ENCODE measurements around the gene SHLD2.
A peak's percentile ranks its signal among the peaks of the same experiment; 100 is the strongest.
"Not testable (repeated sequence)": the region's sequence is repeated elsewhere in the genome, so short reads cannot be mapped to it uniquely, and the experiment has no call there.

Gene SHLD2

DNA sequence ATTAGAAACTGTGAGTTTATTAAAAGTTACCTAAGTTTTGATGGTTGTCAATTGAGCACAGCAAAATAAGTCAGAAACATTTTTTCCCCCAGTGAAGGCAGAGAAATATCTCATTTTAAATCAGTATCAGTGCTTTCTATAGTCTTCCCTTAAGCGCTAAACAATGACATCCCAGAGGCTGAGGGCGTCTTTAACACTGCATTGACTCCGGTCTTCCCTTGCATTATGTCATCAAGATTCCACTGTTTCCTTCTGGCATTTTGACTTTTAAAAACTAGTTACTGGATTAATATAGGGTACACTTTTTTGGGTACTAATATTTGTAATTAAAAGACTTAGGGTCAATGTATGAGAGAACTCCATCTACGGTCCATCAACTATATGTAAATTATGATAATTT is 4.2 kb upstream of the SHLD2 start:
- peak overlapping the region; percentile 72 for H3K4me3 ChIP-seq (ENCODE audit: low read depth, low read length)
- no peak for DNase-seq (ENCODE audit: low read depth)
- TF ChIP-seq, protein P1, sequence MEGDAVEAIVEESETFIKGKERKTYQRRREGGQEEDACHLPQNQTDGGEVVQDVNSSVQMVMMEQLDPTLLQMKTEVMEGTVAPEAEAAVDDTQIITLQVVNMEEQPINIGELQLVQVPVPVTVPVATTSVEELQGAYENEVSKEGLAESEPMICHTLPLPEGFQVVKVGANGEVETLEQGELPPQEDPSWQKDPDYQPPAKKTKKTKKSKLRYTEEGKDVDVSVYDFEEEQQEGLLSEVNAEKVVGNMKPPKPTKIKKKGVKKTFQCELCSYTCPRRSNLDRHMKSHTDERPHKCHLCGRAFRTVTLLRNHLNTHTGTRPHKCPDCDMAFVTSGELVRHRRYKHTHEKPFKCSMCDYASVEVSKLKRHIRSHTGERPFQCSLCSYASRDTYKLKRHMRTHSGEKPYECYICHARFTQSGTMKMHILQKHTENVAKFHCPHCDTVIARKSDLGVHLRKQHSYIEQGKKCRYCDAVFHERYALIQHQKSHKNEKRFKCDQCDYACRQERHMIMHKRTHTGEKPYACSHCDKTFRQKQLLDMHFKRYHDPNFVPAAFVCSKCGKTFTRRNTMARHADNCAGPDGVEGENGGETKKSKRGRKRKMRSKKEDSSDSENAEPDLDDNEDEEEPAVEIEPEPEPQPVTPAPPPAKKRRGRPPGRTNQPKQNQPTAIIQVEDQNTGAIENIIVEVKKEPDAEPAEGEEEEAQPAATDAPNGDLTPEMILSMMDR (IDR thresholded peaks at IDR 0.05; ENCODE audit: control insufficient read depth, extremely low read depth, insufficient read depth) = no peak

DNA sequence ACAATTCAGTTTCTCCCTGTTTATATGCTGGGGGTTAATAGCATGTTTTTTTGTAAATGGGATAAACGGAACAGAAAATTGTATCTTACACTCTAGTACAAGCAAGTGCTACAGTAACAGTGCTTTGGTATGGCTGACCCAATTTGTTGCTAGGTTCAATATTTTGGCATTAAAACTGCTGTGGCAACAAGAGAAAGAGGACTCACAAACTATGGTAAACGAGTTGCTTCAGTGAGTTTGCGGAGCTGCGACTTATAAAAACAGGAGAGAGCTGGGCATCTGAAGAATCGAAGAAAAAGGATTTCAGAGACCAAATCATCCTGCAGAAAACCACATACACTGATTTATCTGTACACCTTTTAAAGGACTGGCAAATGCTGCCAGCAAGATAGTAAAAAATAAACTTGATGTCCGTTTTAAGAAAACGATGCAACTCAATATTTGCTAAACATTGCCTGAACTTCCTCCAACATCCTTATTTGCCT is 2.6 kb upstream of the SHLD2 start:
- peak overlapping the region; percentile 72 for H3K4me3 ChIP-seq (ENCODE audit: low read depth, low read length)
- DNase-seq (ENCODE audit: low read depth) = peak; percentile 91
- TF ChIP-seq, protein P1 (IDR thresholded peaks at IDR 0.05; ENCODE audit: control insufficient read depth, extremely low read depth, insufficient read depth) = no peak

DNA sequence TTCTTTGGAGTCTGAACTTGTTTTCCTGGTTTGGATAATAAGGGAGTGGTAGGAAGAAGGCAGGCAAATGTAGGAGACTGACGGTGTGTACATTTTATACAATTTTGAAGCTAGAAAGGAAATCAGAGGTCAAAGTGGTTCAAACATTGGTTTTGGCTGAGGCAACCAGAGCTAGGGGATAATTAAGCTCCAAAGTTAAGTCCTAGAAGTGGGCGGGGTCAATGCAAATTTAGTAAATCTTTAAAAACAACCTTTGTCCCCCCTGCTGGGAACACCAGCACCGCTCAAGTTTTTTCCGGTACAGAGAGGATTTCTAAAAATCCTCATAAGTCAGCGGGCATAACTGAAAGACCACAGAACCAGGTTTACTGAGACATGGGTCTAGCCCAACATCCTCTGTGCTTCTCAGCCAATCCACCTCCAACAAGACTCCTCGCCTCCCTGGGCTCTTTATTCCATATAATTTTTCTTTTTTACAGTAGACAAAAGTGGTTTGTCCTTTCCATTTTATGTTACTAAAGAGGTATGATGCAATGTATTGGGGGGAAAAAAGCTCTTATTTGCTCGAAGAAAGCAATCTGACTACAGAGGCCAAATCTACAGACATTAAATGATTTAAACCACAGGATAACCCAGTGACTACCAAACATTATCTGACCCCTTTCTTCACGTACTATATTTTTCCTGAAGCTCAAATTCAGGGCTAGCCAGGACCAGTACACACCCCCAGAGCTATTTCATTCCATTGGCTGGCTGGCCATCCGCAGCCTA is 2.0 kb upstream of the SHLD2 start:
- DNase-seq (ENCODE audit: low read depth) = peak; percentile 52
- TF ChIP-seq, protein P1 (IDR thresholded peaks at IDR 0.05; ENCODE audit: control insufficient read depth, extremely low read depth, insufficient read depth) = no peak
- H3K4me3 ChIP-seq (ENCODE audit: low read depth, low read length) = peak overlapping the region; percentile 72

DNA sequence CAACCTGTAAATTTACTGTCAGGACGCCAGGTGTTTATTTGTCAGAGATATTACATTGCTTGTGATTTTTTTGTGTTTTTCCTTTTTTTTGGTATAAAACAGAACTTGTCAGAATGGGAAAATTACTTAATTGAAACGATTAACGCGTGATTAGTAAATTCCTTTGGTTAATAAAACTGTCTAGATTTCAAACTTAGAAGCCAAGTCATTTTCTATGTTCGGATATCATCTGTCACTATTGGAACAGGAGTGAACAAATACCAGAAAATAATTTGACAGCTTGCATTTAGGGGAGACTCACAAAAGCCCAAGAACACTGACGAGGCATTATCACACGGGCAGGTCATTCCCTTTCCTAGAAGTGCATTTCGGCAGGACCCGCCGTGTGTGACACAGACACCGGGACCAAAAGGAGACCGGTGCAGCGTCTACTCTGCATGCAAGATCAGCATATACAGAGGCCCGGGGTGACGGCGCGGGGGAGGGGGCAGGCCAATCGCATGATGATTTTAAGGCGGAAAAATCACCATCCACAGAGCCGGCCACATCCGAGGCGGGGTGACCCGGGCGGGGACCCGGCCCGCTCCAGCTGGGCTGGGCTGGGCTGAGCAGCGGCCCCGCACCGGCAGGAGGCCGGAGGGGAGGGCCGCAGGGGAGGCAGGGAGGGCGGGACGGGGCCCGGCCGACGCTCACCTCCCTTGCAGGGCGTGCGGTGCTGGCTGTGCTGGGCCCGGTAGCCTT is 1.2 kb upstream of the SHLD2 start:
- DNase-seq (ENCODE audit: low read depth) = no peak
- TF ChIP-seq, protein P1 (IDR thresholded peaks at IDR 0.05; ENCODE audit: control insufficient read depth, extremely low read depth, insufficient read depth) = no peak
- peak overlapping the region; percentile 72 for H3K4me3 ChIP-seq (ENCODE audit: low read depth, low read length)

DNA sequence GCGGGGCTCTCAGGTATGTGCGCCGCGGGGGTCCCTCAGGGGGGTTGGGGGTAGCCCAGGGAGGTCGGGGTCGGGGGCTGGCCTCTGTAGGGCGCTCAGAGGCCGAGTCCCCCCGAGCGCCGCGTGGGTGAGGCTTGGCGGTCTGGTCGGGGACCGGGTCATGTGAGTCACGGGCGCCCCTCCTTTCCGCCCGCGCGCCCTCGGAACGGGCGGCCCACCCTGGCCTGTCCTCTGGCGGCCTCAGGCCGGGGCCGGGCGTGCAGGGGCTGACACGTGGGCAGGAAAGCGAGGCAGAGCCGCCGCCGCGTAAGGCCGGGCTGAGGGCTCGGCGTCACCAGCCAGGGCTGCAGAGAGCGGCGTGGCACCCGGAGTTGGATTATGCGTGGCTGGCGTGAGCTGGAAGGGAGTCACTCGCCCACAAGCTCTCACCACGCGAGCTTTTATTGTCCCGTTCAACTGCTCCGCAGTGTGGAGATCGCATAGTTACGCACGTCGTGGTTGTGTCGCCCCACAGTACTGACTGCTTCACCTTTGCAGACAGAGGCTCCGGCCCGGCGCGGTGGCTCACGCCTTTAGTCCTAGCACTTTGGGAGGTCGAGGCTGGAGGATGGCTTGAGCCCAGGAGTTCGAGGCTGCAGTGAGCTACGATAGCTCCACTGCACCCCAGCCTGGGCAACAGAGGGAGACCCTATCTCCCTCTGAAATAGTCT is 385 bp downstream of the SHLD2 start:
- H3K4me3 ChIP-seq (ENCODE audit: low read depth, low read length) = peak overlapping the region; percentile 58
- DNase-seq (ENCODE audit: low read depth) = no peak

DNA sequence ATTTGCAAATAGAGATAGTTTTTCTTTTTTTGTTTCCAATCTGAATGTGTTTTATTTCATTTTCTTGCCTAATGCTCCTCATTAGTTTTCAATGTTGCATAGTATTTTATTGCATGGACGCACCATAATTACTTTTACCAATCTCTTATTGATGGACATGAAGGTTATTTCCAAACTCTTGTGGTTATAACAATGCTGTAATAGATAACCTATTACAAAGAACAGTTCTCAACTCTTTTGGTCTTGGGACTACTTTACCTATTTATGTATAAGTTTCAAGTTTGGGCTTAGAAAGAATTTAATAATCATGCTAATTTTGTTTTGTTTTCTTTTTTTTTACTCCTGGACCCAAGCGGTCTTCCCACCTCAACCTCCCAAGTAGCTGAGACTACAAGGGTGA is 7.0 kb downstream of the SHLD2 start:
- TF ChIP-seq, protein P1 (IDR thresholded peaks at IDR 0.05; ENCODE audit: control insufficient read depth, extremely low read depth, insufficient read depth) = no peak
- no peak overlapping the region for H3K4me3 ChIP-seq (ENCODE audit: low read depth, low read length)
- no peak for DNase-seq (ENCODE audit: low read depth)

More for the DNA sequence above, 385 bp downstream of the SHLD2 start:
- TF ChIP-seq, protein P1 (IDR thresholded peaks at IDR 0.05; ENCODE audit: control insufficient read depth, extremely low read depth, insufficient read depth) = no peak

DNA sequence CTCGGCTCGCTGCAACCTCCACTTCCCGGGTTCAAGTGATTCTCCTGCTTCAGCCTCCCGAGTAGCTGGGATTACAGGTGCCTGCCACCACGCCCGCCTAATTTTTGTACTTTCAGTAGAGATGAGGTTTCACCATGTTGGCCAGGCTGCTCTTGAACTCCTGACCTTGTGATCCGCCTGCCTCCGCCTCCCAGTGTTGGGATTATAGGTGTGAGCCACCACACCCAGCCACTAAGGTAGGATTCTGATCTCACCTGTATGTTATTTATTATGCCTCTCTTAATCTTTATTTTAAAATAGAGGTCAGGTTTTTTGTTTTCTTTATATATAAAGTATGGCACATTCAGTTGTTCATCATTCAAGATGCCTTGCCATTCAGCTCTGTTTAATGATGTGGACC is 9.7 kb downstream of the SHLD2 start:
- not testable (repeated sequence) for H3K4me3 ChIP-seq (ENCODE audit: low read depth, low read length)

More for the DNA sequence above, 9.7 kb downstream of the SHLD2 start:
- not testable (repeated sequence) for DNase-seq (ENCODE audit: low read depth)

Measured in LNCaP clone FGC (cell line).